ENCODE results near the gene ATXN7L3.

ATXN7L3 gene

DNA sequence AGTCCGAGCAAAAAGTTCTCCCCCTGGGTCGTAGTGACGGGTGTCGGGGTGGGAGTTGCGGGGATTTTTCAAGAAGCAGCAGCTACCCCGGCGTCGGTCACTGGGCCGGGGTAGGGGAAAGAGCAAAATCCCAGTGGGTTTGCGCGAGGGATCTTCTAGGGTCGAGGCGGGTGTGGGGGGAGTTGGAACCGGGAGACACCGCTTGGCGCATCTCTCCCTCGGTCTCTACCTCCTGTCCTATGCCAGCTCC, 22.1 kb upstream of the ATXN7L3 start:
- peak overlapping the region; percentile 95 for H3K4me2 ChIP-seq (ENCODE audit: low read length)
- H3K27ac ChIP-seq (ENCODE audit: low read depth, low read length, poor library complexity, severe bottlenecking): no peak overlapping the region
- no peaks in the 10 kb centered on the region for H3F3A ChIP-seq (ENCODE audit: insufficient read depth, low read length)
- H3K4me1 ChIP-seq (ENCODE audit: insufficient read depth, low read length, severe bottlenecking): peaks cover 25% of the 10 kb centered on the region
- no peaks in the 10 kb centered on the region for H3K9me2 ChIP-seq (ENCODE audit: low read depth, low read length)
- H3K4me3 ChIP-seq (ENCODE audit: low read depth, low read length, poor library complexity, severe bottlenecking): peak overlapping the region; percentile 86
- no peaks in the 10 kb centered on the region for H4K20me1 ChIP-seq (ENCODE audit: insufficient read depth, low read length)
- no peak overlapping the region for H2AFZ ChIP-seq (ENCODE audit: low read length)
- H3K9me3 ChIP-seq (ENCODE audit: low read length): no peaks in the 10 kb centered on the region
- TF ChIP-seq EZH2 (IDR thresholded peaks at IDR 0.05; ENCODE audit: borderline replicate concordance, low read length): no peak
- TF ChIP-seq, protein P1, sequence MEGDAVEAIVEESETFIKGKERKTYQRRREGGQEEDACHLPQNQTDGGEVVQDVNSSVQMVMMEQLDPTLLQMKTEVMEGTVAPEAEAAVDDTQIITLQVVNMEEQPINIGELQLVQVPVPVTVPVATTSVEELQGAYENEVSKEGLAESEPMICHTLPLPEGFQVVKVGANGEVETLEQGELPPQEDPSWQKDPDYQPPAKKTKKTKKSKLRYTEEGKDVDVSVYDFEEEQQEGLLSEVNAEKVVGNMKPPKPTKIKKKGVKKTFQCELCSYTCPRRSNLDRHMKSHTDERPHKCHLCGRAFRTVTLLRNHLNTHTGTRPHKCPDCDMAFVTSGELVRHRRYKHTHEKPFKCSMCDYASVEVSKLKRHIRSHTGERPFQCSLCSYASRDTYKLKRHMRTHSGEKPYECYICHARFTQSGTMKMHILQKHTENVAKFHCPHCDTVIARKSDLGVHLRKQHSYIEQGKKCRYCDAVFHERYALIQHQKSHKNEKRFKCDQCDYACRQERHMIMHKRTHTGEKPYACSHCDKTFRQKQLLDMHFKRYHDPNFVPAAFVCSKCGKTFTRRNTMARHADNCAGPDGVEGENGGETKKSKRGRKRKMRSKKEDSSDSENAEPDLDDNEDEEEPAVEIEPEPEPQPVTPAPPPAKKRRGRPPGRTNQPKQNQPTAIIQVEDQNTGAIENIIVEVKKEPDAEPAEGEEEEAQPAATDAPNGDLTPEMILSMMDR (IDR thresholded peaks at IDR 0.05; ENCODE audit: low read length): no peak
- H3K36me3 ChIP-seq (ENCODE audit: insufficient read depth, low read length): peaks cover 12% of the 10 kb centered on the region
- peak overlapping the region; percentile 69 for H3K9ac ChIP-seq (ENCODE audit: low read length)
- peaks cover 15% of the 10 kb centered on the region for H3K79me2 ChIP-seq (ENCODE audit: insufficient read depth, low read length)
- no peaks in the 10 kb centered on the region for H3K27me3 ChIP-seq (ENCODE audit: insufficient read depth, low read length)

DNA sequence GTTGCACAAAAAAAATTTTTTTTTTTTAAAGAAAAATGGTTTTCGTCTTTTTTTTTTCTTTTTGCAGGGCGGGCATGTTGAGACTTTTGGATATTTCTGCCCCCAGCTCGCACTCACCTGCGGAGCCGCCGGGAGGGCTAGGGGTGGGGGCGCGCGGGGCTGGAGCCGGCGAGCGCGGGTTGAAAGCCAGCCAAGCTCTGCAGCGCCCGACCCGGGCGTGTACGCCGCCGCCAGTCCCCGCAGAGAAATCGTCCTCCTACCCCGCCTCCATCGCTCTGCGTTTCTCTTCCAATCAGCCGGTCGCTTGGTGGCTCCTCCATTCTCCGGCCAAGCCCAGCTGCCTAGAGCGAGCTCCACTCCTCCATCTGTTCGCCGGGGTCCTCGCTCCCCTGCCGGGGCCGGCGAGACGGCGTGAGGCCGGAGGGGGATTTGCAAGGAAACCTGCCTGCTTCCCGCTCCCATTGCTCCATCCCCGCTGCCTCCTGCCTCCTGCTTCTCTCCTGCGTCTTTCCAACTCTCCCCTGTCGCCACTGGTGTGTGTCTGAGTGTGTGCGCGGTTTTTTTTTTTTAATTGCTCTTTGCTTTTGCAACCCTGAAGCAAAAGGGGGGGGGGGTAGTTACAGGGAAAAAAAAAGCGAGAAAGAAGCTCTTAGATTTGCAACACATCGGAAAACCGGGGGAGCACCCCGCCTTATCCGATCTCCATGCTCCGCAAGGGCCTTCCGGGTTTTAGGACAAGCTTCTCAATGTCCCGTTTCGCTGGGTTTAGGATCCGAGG, 21.6 kb upstream of the ATXN7L3 start:
- peak overlapping the region; percentile 95 for H3K4me2 ChIP-seq (ENCODE audit: low read length)
- no peaks in the 10 kb centered on the region for H3K9me2 ChIP-seq (ENCODE audit: low read depth, low read length)
- H2AFZ ChIP-seq (ENCODE audit: low read length): no peak overlapping the region
- H3K4me1 ChIP-seq (ENCODE audit: insufficient read depth, low read length, severe bottlenecking): peaks cover 30% of the 10 kb centered on the region
- no peaks in the 10 kb centered on the region for H4K20me1 ChIP-seq (ENCODE audit: insufficient read depth, low read length)
- H3K9me3 ChIP-seq (ENCODE audit: low read length): no peaks in the 10 kb centered on the region
- peak overlapping the region; percentile 86 for H3K4me3 ChIP-seq (ENCODE audit: low read depth, low read length, poor library complexity, severe bottlenecking)
- H3K79me2 ChIP-seq (ENCODE audit: insufficient read depth, low read length): peaks cover 19% of the 10 kb centered on the region
- H3K36me3 ChIP-seq (ENCODE audit: insufficient read depth, low read length): peaks cover 17% of the 10 kb centered on the region
- TF ChIP-seq EZH2 (IDR thresholded peaks at IDR 0.05; ENCODE audit: borderline replicate concordance, low read length): no peak
- TF ChIP-seq, protein P1 (IDR thresholded peaks at IDR 0.05; ENCODE audit: low read length): no peak
- no peaks in the 10 kb centered on the region for H3K27me3 ChIP-seq (ENCODE audit: insufficient read depth, low read length)
- peak overlapping the region; percentile 69 for H3K9ac ChIP-seq (ENCODE audit: low read length)
- H3K27ac ChIP-seq (ENCODE audit: low read depth, low read length, poor library complexity, severe bottlenecking): no peak overlapping the region
- H3F3A ChIP-seq (ENCODE audit: insufficient read depth, low read length): no peaks in the 10 kb centered on the region

DNA sequence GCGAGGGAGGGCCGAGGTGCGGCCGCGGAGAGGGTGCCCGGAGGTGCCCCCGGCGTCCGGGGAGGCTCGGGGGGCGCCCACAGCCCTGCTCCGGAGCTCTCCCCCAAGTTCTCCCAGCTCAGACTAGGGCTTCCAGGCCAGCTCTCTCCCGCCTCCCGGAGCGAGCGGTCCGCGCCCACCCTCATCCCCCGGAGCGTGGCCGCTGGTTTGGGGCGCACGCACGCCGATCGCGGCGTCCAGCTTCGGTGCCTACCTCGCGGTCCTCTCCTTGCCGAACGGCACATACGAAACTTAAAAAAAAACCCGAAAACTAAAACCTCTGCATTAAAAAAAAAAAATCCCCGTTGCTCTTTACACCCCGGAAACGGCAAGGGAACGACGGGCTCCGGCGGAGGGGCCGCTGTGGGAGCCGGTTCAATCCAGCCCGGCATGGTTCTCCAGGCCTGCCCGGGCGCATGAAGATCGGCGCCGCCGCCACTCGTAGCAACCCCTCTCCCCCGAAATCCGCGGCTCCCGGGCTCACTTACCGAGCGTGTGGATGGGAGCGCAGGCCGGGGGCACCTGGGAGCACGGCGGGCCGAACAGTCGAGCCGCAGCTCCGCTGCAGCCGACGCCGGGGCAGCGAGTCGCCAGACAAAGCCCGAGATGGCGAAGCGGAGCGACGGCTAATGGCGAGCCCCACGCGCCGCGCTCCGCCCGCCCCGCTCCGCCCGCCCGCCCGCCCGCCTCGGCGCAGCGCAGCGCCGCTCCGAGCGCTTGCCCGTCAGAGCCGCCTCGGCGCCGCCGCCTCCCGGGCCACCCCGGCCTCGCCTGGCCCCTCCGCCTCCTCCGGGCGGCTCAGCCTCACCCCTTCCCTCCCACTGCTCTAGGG, 20.8 kb upstream of the ATXN7L3 start:
- peak overlapping the region; percentile 85 for H3K27ac ChIP-seq (ENCODE audit: low read depth, low read length, poor library complexity, severe bottlenecking)
- no peaks in the 10 kb centered on the region for H3F3A ChIP-seq (ENCODE audit: insufficient read depth, low read length)
- H2AFZ ChIP-seq (ENCODE audit: low read length): no peak overlapping the region
- peaks cover 19% of the 10 kb centered on the region for H3K79me2 ChIP-seq (ENCODE audit: insufficient read depth, low read length)
- H3K9me3 ChIP-seq (ENCODE audit: low read length): no peaks in the 10 kb centered on the region
- H3K9ac ChIP-seq (ENCODE audit: low read length): peak overlapping the region; percentile 99
- no peaks in the 10 kb centered on the region for H4K20me1 ChIP-seq (ENCODE audit: insufficient read depth, low read length)
- peak overlapping the region; percentile 95 for H3K4me2 ChIP-seq (ENCODE audit: low read length)
- H3K4me3 ChIP-seq (ENCODE audit: low read depth, low read length, poor library complexity, severe bottlenecking): peak overlapping the region; percentile 86
- peaks cover 38% of the 10 kb centered on the region for H3K4me1 ChIP-seq (ENCODE audit: insufficient read depth, low read length, severe bottlenecking)
- H3K9me2 ChIP-seq (ENCODE audit: low read depth, low read length): no peaks in the 10 kb centered on the region
- H3K36me3 ChIP-seq (ENCODE audit: insufficient read depth, low read length): peaks cover 25% of the 10 kb centered on the region
- H3K27me3 ChIP-seq (ENCODE audit: insufficient read depth, low read length): no peaks in the 10 kb centered on the region
- TF ChIP-seq, protein P1 (IDR thresholded peaks at IDR 0.05; ENCODE audit: low read length): no peak
- TF ChIP-seq EZH2 (IDR thresholded peaks at IDR 0.05; ENCODE audit: borderline replicate concordance, low read length): no peak
